K562 (cell line): ENCODE results near the gene MRM2. TPM values are rescaled to one million over a fixed set of nuclear protein-coding genes. Genes with fewer than 3 reads are reported as not detected.

Experiments
- ATAC-seq: fragments of 200-7000 bp; cut with Tn5 transposase; 3 replicates; pipeline ENCODE4 v1.9.1; 2020; ENCODE audit warnings: moderate library complexity
- BruUV-seq: library from RNA; stranded (reverse); fragments of 400-500 nt; replicated peaks from 2 replicates; lab custom pipeline; 2021; lab: Mats Ljungman, UMichigan
- CTCF ChIA-PET: fragments of 300-600 bp; formaldehyde crosslinking; extraction: SDS; loops from one replicate; lab custom pipeline; 2021; ENCODE audit warnings: low intra/inter-chr PET ratio; lab: Yijun Ruan, JAX
- POLR2A ChIA-PET: fragments of 300-600, 350-650 bp; sonication (Branson Sonifier 250); formaldehyde crosslinking; extraction: SDS; loops from one replicate; lab custom pipeline; 2021; ENCODE audit warnings: antibody characterized with exemption, inconsistent platforms; lab: Yijun Ruan, JAX
- DNase-seq, 4 experiments: peaks; one replicate each; pipeline versions ENCODE4 v3.0.0 to v3.0.0-alpha.2; 2011 to 2018; ENCODE audit warnings: low spot score in 3 of 4, mixed read lengths in 3 of 4; ENCODE audit errors: extremely low read depth in 1 of 4
- FAIRE-seq: peaks from 2 replicates; lab custom pipeline; 2011; peaks lifted over from hg19 to GRCh38; lab: Jason Lieb, UNC
- H2AFZ ChIP-seq: 2 replicates; pipeline ENCODE4 v1.6.0; 2011; ENCODE audit warnings: low read depth, low read length, control low read depth, inconsistent platforms
- H3K27ac ChIP-seq: fragments of 200-600 bp; 3 replicates; pipeline ENCODE4 v1.8.0; 2011; ENCODE audit warnings: low read depth, mild to moderate bottlenecking, control low read depth, inconsistent platforms, low read length, moderate library complexity, mixed read lengths; ENCODE audit errors: extremely low read depth
- H3K27me3 ChIP-seq, 2 experiments: fragments of 300-600 bp in 1 of 2; 2 replicates in 1 of 2; 3 replicates in 1 of 2; pipeline versions ENCODE4 v1.6.0 to v1.8.0; 2011; ENCODE audit warnings: inconsistent platforms in 2 of 2, low read length in 2 of 2, mild to moderate bottlenecking in 1 of 2, mixed read lengths in 1 of 2, moderate library complexity in 1 of 2; ENCODE audit not compliant: control insufficient read depth in 2 of 2, insufficient read depth in 2 of 2
- H3K36me3 ChIP-seq: fragments of 300-600 bp; 3 replicates; pipeline ENCODE4 v1.8.0; 2011; ENCODE audit warnings: mild to moderate bottlenecking, low read length, inconsistent platforms; ENCODE audit not compliant: control insufficient read depth, insufficient read depth
- H3K4me1 ChIP-seq, 2 experiments: fragments of 200-600 bp in 1 of 2; replicated peaks in 1 of 2; 2 replicates in 1 of 2; 3 replicates in 1 of 2; pipeline versions ENCODE4 v1.5.1 to v1.8.0; 2011; ENCODE audit warnings: inconsistent platforms in 2 of 2, low read length in 2 of 2, mild to moderate bottlenecking in 1 of 2, mixed read lengths in 1 of 2, moderate library complexity in 1 of 2; ENCODE audit not compliant: control insufficient read depth in 2 of 2, insufficient read depth in 2 of 2
- H3K4me2 ChIP-seq: 2 replicates; pipeline ENCODE4 v1.6.1; 2011; ENCODE audit warnings: low read length, control low read depth, inconsistent platforms, mixed read lengths; ENCODE audit not compliant: insufficient read depth
- H3K4me3 ChIP-seq: fragments of 200-600 bp; sonication (generic), shearing (Covaris generic); 2 replicates; pipeline ENCODE4 v1.5.1; 2016; ENCODE audit warnings: control low read depth, inconsistent platforms
- H3K79me2 ChIP-seq: fragments of 200-600 bp; 3 replicates; pipeline ENCODE4 v1.8.0; 2011; ENCODE audit warnings: low read length, inconsistent platforms; ENCODE audit not compliant: control insufficient read depth, insufficient read depth
- H3K9ac ChIP-seq, 2 experiments: 2 replicates each; pipeline versions ENCODE4 v1.6.0 to v1.6.1; 2011; ENCODE audit warnings: low read depth in 2 of 2, low read length in 2 of 2, control low read depth in 1 of 2, inconsistent platforms in 1 of 2, mild to moderate bottlenecking in 1 of 2, mixed read lengths in 1 of 2; ENCODE audit not compliant: insufficient read depth in 1 of 2
- H3K9me1 ChIP-seq: one replicate; pipeline ENCODE4 v1.6.0; 2011; ENCODE audit warnings: inconsistent platforms, mild to moderate bottlenecking, low read length, moderate library complexity; ENCODE audit not compliant: control insufficient read depth, insufficient read depth
- H3K9me3 ChIP-seq: replicated peaks from 2 replicates; pipeline ENCODE4 v1.5.1; 2011; ENCODE audit warnings: low read depth, low read length, inconsistent platforms; ENCODE audit not compliant: control insufficient read depth, insufficient read depth
- H4K20me1 ChIP-seq: replicated peaks from 2 replicates; pipeline ENCODE4 v1.6.1; 2011; ENCODE audit warnings: low read length, inconsistent platforms, mixed read lengths; ENCODE audit not compliant: control insufficient read depth, insufficient read depth
- ATF7 ChIP-seq: fragments of 450-650 bp; IDR thresholded peaks from 2 replicates; pipeline ENCODE4 v1.7.1; 2014; ENCODE audit warnings: mild to moderate bottlenecking, moderate library complexity
- HNRNPL ChIP-seq: fragments of 200-400 bp; formaldehyde crosslinking; IDR thresholded peaks from 2 replicates; pipeline ENCODE4 v1.6.1; 2017; ENCODE audit warnings: low read depth, mild to moderate bottlenecking, low read length
- MYC ChIP-seq, 2 experiments: fragments of 250-450 bp in 1 of 2; sonication (Bioruptor Pico) in 1 of 2; IDR thresholded peaks; 2 replicates each; pipeline versions ENCODE4 v1.5.1 to v1.6.1; 2012 to 2021; ENCODE audit warnings: low read depth in 2 of 2, borderline replicate concordance in 1 of 2, improper control_type of control experiment in 1 of 2, low read length in 1 of 2, mild to moderate bottlenecking in 1 of 2, moderate library complexity in 1 of 2
- ZNF408 ChIP-seq: fragments of 250-450 bp; sonication (Bioruptor Pico); IDR thresholded peaks from 2 replicates; pipeline ENCODE4 v1.4.0; 2020; ENCODE audit warnings: low read depth, mild to moderate bottlenecking, moderate library complexity
- ZNF639 ChIP-seq, 2 experiments: fragments of 200-800 bp in 1 of 2; sonication (Bioruptor generic) in 1 of 2; sonication (generic) in 1 of 2; formaldehyde crosslinking in 1 of 2; IDR thresholded peaks in 1 of 2; conservative IDR thresholded peaks in 1 of 2; 2 replicates each; pipeline versions ENCODE4 v1.5.0 to v1.6.1; 2016 to 2020; ENCODE audit warnings: missing compliant biosample characterization in 1 of 2, missing genetic modification characterization in 1 of 2, missing genetic modification reagents in 1 of 2
- WGBS: fragments of 100-300 bp; shearing (Covaris generic); methylation state at CpG from one replicate; pipeline ENCODE4 v1.1.6; 2016; ENCODE audit warnings: low coverage, mixed read lengths; ENCODE audit not compliant: insufficient coverage; ENCODE audit errors: missing lambda C conversion rate; 5-methylcytosine and 5-hydroxymethylcytosine counted together
- in situ Hi-C: fragments of 300-500 bp; cut with MboI; formaldehyde crosslinking; loops from 4 replicates; pipeline ENCODE4 v1.15.0; 2018; ENCODE audit warnings: inconsistent platforms, mixed read lengths
- intact Hi-C: fragments of 100-400 bp; cut with micrococcal nuclease; formaldehyde crosslinking; loops from 2 replicates; pipeline ENCODE4 v1.14.2; 2022
- polyA plus RNA-seq, 8 experiments: library from polyadenylated mRNA; depleted of rRNA in 4 of 8; stranded (reverse) in 5 of 8; unstranded in 3 of 8; fragments of >200 nt; fragmentation: Nextera tagmentation in 2 of 8; fragmentation: Illumina TruSeq in 1 of 8; extraction: Ambion mirVana in 2 of 8; extraction: Trizol in 1 of 8; gene quantifications; 2 replicates each; pipeline versions ENCODE4 v1.2.1 to v1.2.3, GENCODE V29; 2011 to 2014; ENCODE audit warnings: inconsistent platforms in 1 of 8, missing spikeins in 1 of 8
- total RNA-seq, 7 experiments: library from RNA; depleted of rRNA in 6 of 7; stranded (reverse); fragments of >200 nt in 6 of 7; fragmentation: Illumina TruSeq in 2 of 7; extraction: Trizol in 2 of 7; gene quantifications; 2 replicates each; pipeline versions ENCODE4 v1.2.1 to v1.2.3, GENCODE V29; 2011 to 2021; ENCODE audit warnings: low replicate concordance in 1 of 7

MRM2 gene
- total and polyA plus RNA-seq, 9 of the 15 experiments (the other 6 are each of a cell fraction or from before 2014, with no cell fraction given) = 32.4 to 116 (median 50.5) TPM

- 94% methylated on average over 15 of the region's 15 CpGs for WGBS
- CTCF ChIA-PET = no interaction called here
- H3K36me3 ChIP-seq = peaks cover 80% of the 10 kb centered on the region; the same call in 2 of the 3 replicates
Measured at GRCh38 chr7:2213551-2214215, 28.3 kb downstream of the MRM2 start.

DNA sequence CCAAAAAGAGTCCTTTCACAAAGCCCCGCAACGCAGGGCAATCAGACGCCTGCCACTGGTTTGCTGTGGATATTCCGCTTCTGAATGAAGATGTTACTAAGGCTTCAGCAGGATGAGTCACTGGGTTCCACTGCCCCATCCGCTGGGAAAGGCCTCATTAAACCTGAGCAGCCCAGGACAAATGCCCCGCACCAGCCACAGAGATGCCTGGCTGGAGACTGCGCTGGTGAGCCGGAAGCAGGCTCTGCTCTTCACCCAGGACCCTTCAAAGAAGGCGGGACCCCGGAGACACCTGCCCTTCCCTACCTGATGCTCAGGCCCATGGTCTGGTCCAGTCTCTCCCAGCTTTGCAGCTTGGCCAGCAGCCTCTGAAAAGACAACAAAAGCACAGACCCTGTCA lies 29.1 kb downstream of the MRM2 start:
- no peak overlapping the region for H3K4me3 ChIP-seq
- no peak for ATAC-seq
- H3K9ac ChIP-seq = no peak overlapping the region
- H3K27me3 ChIP-seq = no peaks in the 10 kb centered on the region
- CTCF ChIA-PET = no interaction called here
- H4K20me1 ChIP-seq = no peaks in the 10 kb centered on the region; the same call in none of the 2 replicates
- intact Hi-C loops (no loop called here), in situ Hi-C loops (no loop called here)
- H3K4me1 ChIP-seq = peaks cover 0 to 10% of the 10 kb centered on the region in 2 experiments; a peak in 1 of 5 replicates
- TF ChIP-seq ATF7 (no peak), ZNF408 (CRISPR knock-in tag) (no peak), ZNF639 (CRISPR knock-in tag; conservative IDR thresholded peaks at IDR 0.05 in 1 of 2, IDR thresholded peaks at IDR 0.05 in 1 of 2) (no peak), HNRNPL (no peak)
- peaks cover 84% of the 10 kb centered on the region; the same call in 2 of the 3 replicates for H3K36me3 ChIP-seq
- POLR2A ChIA-PET = interaction anchor here (0.8 kb wide), 1 partner anchor 368 kb away, joined by 3 read pairs; no protein-coding TSS in a partner anchor
- H3K79me2 ChIP-seq = no peaks in the 10 kb centered on the region
- H3K4me2 ChIP-seq = no peak overlapping the region
- H3K9me1 ChIP-seq = no peaks in the 10 kb centered on the region
- BruUV-seq = no TSS peak
- H3K27ac ChIP-seq = no peak overlapping the region
- no peak for FAIRE-seq
- 0 out of 2 replicates have a peak, but pooled peaks cover 2% of the 10 kb centered on the region for H3K9me3 ChIP-seq
- over 99% methylated on average over 8 of the region's 10 CpGs for WGBS
- DNase-seq = no peak
- no peak overlapping the region for H2AFZ ChIP-seq

More at GRCh38 chr7:2213551-2214215, 28.3 kb downstream of the MRM2 start:
- H3K27ac ChIP-seq = no peak overlapping the region
- TF ChIP-seq MYC (IDR thresholded peaks at IDR 0.05; ENCODE audit: low read depth, low read length) = no peak
- no peak for TF ChIP-seq MYC (CRISPR knock-in tag; IDR thresholded peaks at IDR 0.05; ENCODE audit: borderline replicate concordance, low read depth)
- POLR2A ChIA-PET = interaction anchor here (0.5 to 0.8 kb wide), 2 partner anchors 245 to 369 kb away, joined by 3 read pairs; no protein-coding TSS in a partner anchor
- H3K9ac ChIP-seq = no peak overlapping the region
- no peak for FAIRE-seq
- ATAC-seq = no peak
- H3K9me1 ChIP-seq = no peaks in the 10 kb centered on the region
- no peak overlapping the region for H3K4me2 ChIP-seq
- H3K4me1 ChIP-seq = peaks cover 0 to 10% of the 10 kb centered on the region in 2 experiments; a peak in 1 of 5 replicates
- intact Hi-C loops = no loop called here
- H4K20me1 ChIP-seq = no peaks in the 10 kb centered on the region; the same call in none of the 2 replicates
- 0 out of 2 replicates have a peak, but pooled peaks cover 2% of the 10 kb centered on the region for H3K9me3 ChIP-seq
- no TSS peak for BruUV-seq
- no peak for DNase-seq
- H3K4me3 ChIP-seq = no peak overlapping the region
- H3K79me2 ChIP-seq = no peaks in the 10 kb centered on the region
- H2AFZ ChIP-seq = no peak overlapping the region
- in situ Hi-C loops = no loop called here
- no peaks in the 10 kb centered on the region for H3K27me3 ChIP-seq
